GM10266 (cell line): ENCODE results near the gene GAS2.

ENCODE experiments used
- DNase-seq: peaks from one replicate; pipeline ENCODE4 v3.0.0; 2012; ENCODE audit errors: extremely low spot score
- CTCF ChIP-seq: IDR thresholded peaks from 2 replicates; pipeline ENCODE4 v1.5.1; 2012; ENCODE audit warnings: mild to moderate bottlenecking, low read depth; ENCODE audit not compliant: control insufficient read depth, insufficient read depth; ENCODE audit errors: missing control alignments

Gene GAS2

GRCh38 chr11:22768281-22768680 is 101.9 kb downstream of the GAS2 start:
- DNase-seq, result no peak
- TF ChIP-seq CTCF, result no peak

GRCh38 chr11:22769081-22769480 is 102.7 kb downstream of the GAS2 start:
- no peak for TF ChIP-seq CTCF
- DNase-seq, result no peak

GRCh38 chr11:22774716-22775115 is 108.3 kb downstream of the GAS2 start:
- peak; percentile 15 for DNase-seq
- TF ChIP-seq CTCF, result no peak

- TF ChIP-seq CTCF, result no peak
- DNase-seq, result no peak
These were observed 108.8 kb downstream of the GAS2 start for GRCh38 chr11:22775248-22775647.

- no peak for TF ChIP-seq CTCF
- no peak for DNase-seq
These were observed 112.2 kb downstream of the GAS2 start for GRCh38 chr11:22778642-22779041.

GRCh38 chr11:22779850-22780249 is 113.4 kb downstream of the GAS2 start:
- TF ChIP-seq CTCF, result no peak
- DNase-seq, result no peak

- TF ChIP-seq CTCF, result no peak
- peak; percentile 16 for DNase-seq
These were observed 114.7 kb downstream of the GAS2 start for GRCh38 chr11:22780952-22781593.
